ENCODE measurements around the gene SAMD9.

The SAMD9 gene

GRCh38 chr7:93117852-93118530, at the start of gene SAMD9:
Gene SAMD9, minus strand, starts transcription at chr7:93117979. Its CDS starts 11,882 bp downstream, at chr7:93106097.
- H3K36me3 ChIP-seq (ENCODE audit: insufficient read depth, low read length), result no peaks in the 10 kb centered on the region
- peak within 1 kb of the TSS; percentile 24 for H3K9ac ChIP-seq (ENCODE audit: low read length)
- H3K9me3 ChIP-seq (ENCODE audit: low read length), result no peaks in the 10 kb centered on the region
- H3K4me3 ChIP-seq (ENCODE audit: low read depth in 1 of 2, low read length in 2 of 2), result peak within 1 kb of the TSS; percentile 47 to 63
- H3K4me1 ChIP-seq (ENCODE audit: insufficient read depth, low read length), result peaks cover 11% of the 10 kb centered on the region
- no peaks in the 10 kb centered on the region for H3K27me3 ChIP-seq (ENCODE audit: control insufficient read depth in 1 of 2, insufficient read depth in 2 of 2, low read length in 2 of 2)
- H3K27ac ChIP-seq (ENCODE audit: low read depth, low read length), result peak within 1 kb of the TSS; percentile 8

GRCh38 chr7:93165447-93165846, 47.7 kb upstream of the SAMD9 start:
- Histone ChIP-seq H3K4me3 (ENCODE audit: low read depth in 1 of 2, low read length in 2 of 2) (no peak overlapping the region), H3K27ac (ENCODE audit: low read depth, low read length) (no peak overlapping the region), H3K9me3 (ENCODE audit: low read length) (no peaks in the 10 kb centered on the region)

GRCh38 chr7:93164766-93165165, 47.0 kb upstream of the SAMD9 start:
- Histone ChIP-seq H3K27ac (ENCODE audit: low read depth, low read length) (no peak overlapping the region), H3K9ac (ENCODE audit: low read length) (no peak overlapping the region), H3K4me1 (ENCODE audit: insufficient read depth, low read length) (no peaks in the 10 kb centered on the region), H3K4me3 (ENCODE audit: low read depth in 1 of 2, low read length in 2 of 2) (no peak overlapping the region), H3K27me3 (ENCODE audit: control insufficient read depth in 1 of 2, insufficient read depth in 2 of 2, low read length in 2 of 2) (no peaks in the 10 kb centered on the region), H3K36me3 (ENCODE audit: insufficient read depth, low read length) (no peaks in the 10 kb centered on the region), H3K9me3 (ENCODE audit: low read length) (no peaks in the 10 kb centered on the region)

More at GRCh38 chr7:93165447-93165846, 47.7 kb upstream of the SAMD9 start:
- H3K9ac ChIP-seq (ENCODE audit: low read length), result no peak overlapping the region
- H3K27me3 ChIP-seq (ENCODE audit: control insufficient read depth in 1 of 2, insufficient read depth in 2 of 2, low read length in 2 of 2), result no peaks in the 10 kb centered on the region
- H3K4me1 ChIP-seq (ENCODE audit: insufficient read depth, low read length), result no peaks in the 10 kb centered on the region
- H3K36me3 ChIP-seq (ENCODE audit: insufficient read depth, low read length), result no peaks in the 10 kb centered on the region

DNA sequence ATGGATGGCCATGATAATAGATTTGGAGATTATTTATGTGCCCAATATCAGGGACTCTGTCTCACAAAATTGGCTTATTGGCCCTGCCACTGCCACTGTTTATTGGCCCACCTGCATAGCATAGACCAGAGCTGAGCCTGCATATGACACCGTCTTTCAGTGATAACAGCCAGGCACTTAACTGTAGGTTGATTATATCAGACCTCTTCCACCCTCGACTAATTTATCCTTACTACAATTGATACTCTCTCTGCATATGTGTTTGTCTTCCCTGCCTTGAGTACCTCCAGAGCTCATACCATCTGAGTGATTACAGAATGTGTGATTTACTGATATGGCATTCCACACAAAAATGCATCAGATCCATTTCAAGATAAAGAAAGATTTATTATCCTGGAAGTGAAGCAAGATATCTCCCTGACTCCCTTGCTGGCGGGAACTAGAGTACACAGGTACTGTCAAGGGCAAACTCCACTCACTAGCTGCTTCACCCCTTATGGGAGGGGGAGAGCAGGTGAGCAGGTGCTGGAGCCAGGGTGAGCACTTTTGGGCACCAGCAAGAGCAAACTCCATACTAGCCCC, 43.5 kb upstream of the SAMD9 start:
- Histone ChIP-seq H3K4me3 (ENCODE audit: low read depth in 1 of 2, low read length in 2 of 2) (no peak overlapping the region), H3K27ac (ENCODE audit: low read depth, low read length) (no peak overlapping the region), H3K27me3 (ENCODE audit: control insufficient read depth in 1 of 2, insufficient read depth in 2 of 2, low read length in 2 of 2) (no peaks in the 10 kb centered on the region), H3K9me3 (ENCODE audit: low read length) (no peaks in the 10 kb centered on the region), H3K4me1 (ENCODE audit: insufficient read depth, low read length) (no peaks in the 10 kb centered on the region), H3K36me3 (ENCODE audit: insufficient read depth, low read length) (no peaks in the 10 kb centered on the region), H3K9ac (ENCODE audit: low read length) (no peak overlapping the region)

DNA sequence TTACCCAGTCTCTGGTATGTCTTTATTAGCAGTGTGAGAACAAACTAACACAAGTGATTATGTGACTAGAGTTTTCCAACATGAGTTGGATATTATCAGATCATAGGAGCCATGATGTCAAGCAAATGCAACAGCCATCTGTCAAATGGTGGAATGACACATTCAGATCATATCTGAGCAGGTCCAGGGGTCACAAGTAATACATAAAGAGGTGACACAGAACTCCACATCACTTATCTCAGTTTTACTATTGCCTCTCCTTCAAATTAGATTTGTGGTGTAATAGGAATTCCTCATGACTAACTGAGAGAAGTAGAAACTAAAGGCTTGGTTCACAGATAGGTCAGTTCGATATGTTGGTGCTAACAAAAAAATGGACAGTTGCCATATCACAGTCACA, 42.6 kb upstream of the SAMD9 start:
- Histone ChIP-seq H3K27me3 (ENCODE audit: control insufficient read depth in 1 of 2, insufficient read depth in 2 of 2, low read length in 2 of 2) (no peaks in the 10 kb centered on the region), H3K36me3 (ENCODE audit: insufficient read depth, low read length) (no peaks in the 10 kb centered on the region), H3K4me1 (ENCODE audit: insufficient read depth, low read length) (no peaks in the 10 kb centered on the region), H3K4me3 (ENCODE audit: low read depth in 1 of 2, low read length in 2 of 2) (no peak overlapping the region), H3K27ac (ENCODE audit: low read depth, low read length) (no peak overlapping the region), H3K9ac (ENCODE audit: low read length) (no peak overlapping the region), H3K9me3 (ENCODE audit: low read length) (no peaks in the 10 kb centered on the region)

DNA sequence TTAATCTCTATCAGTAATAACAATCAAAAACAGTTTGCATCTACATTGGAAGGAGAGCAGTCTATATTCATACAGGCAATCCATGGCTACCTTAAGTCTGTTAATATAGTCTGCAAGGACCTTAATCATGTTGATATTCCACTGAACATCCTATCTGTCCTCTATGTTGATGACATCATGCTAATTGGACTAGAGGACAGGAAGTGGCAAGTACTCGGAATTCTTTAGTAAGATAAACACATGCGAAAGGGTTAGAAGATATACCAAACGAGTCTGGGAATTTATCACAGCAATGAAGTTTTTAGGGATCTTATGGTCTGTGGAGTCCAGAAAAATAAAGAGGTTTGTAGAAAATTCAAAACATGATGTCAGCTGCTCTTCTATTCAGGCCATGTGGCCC, 41.7 kb upstream of the SAMD9 start:
- Histone ChIP-seq H3K27ac (ENCODE audit: low read depth, low read length) (no peak overlapping the region), H3K9ac (ENCODE audit: low read length) (no peak overlapping the region), H3K36me3 (ENCODE audit: insufficient read depth, low read length) (no peaks in the 10 kb centered on the region), H3K4me1 (ENCODE audit: insufficient read depth, low read length) (no peaks in the 10 kb centered on the region), H3K9me3 (ENCODE audit: low read length) (no peaks in the 10 kb centered on the region), H3K27me3 (ENCODE audit: control insufficient read depth in 1 of 2, insufficient read depth in 2 of 2, low read length in 2 of 2) (no peaks in the 10 kb centered on the region), H3K4me3 (ENCODE audit: low read depth in 1 of 2, low read length in 2 of 2) (no peak overlapping the region)

GRCh38 chr7:93156884-93157283, 39.1 kb upstream of the SAMD9 start:
- H3K4me1 ChIP-seq (ENCODE audit: insufficient read depth, low read length), result no peaks in the 10 kb centered on the region
- no peak overlapping the region for H3K9ac ChIP-seq (ENCODE audit: low read length)
- H3K27ac ChIP-seq (ENCODE audit: low read depth, low read length), result no peak overlapping the region
- H3K27me3 ChIP-seq (ENCODE audit: control insufficient read depth in 1 of 2, insufficient read depth in 2 of 2, low read length in 2 of 2), result no peaks in the 10 kb centered on the region
- H3K36me3 ChIP-seq (ENCODE audit: insufficient read depth, low read length), result no peaks in the 10 kb centered on the region
- no peak overlapping the region for H3K4me3 ChIP-seq (ENCODE audit: low read depth in 1 of 2, low read length in 2 of 2)
- H3K9me3 ChIP-seq (ENCODE audit: low read length), result no peaks in the 10 kb centered on the region

- Histone ChIP-seq H3K27me3 (ENCODE audit: control insufficient read depth in 1 of 2, insufficient read depth in 2 of 2, low read length in 2 of 2) (no peaks in the 10 kb centered on the region), H3K4me1 (ENCODE audit: insufficient read depth, low read length) (no peaks in the 10 kb centered on the region), H3K9ac (ENCODE audit: low read length) (no peak overlapping the region), H3K4me3 (ENCODE audit: low read depth in 1 of 2, low read length in 2 of 2) (no peak overlapping the region), H3K27ac (ENCODE audit: low read depth, low read length) (no peak overlapping the region), H3K9me3 (ENCODE audit: low read length) (no peaks in the 10 kb centered on the region), H3K36me3 (ENCODE audit: insufficient read depth, low read length) (no peaks in the 10 kb centered on the region)
Observed at GRCh38 chr7:93150200-93150835, 32.5 kb upstream of the SAMD9 start.

DNA sequence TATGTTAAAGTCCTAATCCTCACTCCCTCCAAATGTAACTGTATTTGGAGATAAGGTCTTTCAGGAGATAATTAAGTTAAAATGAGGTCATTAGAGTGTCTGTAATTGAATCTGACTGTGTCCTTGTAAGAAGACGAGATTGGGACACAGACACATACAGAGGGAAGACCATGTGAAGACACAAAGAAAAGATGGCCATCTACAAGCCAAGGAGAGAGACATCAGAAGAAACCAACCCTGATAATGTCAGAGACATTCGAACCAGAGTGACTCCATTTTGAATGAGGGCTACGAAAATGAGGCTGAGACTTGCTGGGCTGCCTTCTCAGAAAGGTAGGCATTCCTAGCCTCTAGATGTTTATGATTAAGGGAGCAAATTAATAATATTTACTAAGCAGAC, 30.9 kb upstream of the SAMD9 start:
- no peak overlapping the region for H3K27ac ChIP-seq (ENCODE audit: low read depth, low read length)
- H3K9ac ChIP-seq (ENCODE audit: low read length), result no peak overlapping the region
- peaks cover 4% of the 10 kb centered on the region for H3K36me3 ChIP-seq (ENCODE audit: insufficient read depth, low read length)
- no peaks in the 10 kb centered on the region for H3K4me1 ChIP-seq (ENCODE audit: insufficient read depth, low read length)
- H3K9me3 ChIP-seq (ENCODE audit: low read length), result no peaks in the 10 kb centered on the region
- H3K4me3 ChIP-seq (ENCODE audit: low read depth in 1 of 2, low read length in 2 of 2), result peak overlapping the region in 1 of 2 donors; percentile 65
- H3K27me3 ChIP-seq (ENCODE audit: control insufficient read depth in 1 of 2, insufficient read depth in 2 of 2, low read length in 2 of 2), result no peaks in the 10 kb centered on the region

DNA sequence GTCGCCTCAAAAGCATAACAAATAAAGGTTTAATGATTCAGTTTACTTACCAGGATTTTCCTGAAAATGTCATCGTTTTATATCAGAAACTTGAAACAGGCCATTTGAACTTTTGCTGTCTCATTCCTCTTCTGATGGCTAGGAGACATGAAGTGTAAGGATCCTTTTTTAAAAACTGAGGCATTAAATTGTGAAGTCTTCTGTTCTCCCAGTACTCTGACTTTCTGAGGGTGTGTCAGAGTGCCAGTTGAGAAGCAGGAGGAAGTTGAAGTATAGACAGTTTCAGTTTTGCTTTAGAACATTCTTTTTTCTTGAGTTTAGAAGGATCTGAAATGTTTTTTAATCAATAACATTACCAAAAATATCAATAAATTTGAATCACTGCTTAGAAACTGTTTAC, 30.4 kb upstream of the SAMD9 start, which contains the start of gene SAMD9L:
SAMD9L (minus strand) TSS at position 242 of the 400 bp plus-strand sequence. CDS start 12,414 bp downstream, outside the sequence.
- H3K9ac ChIP-seq (ENCODE audit: low read length), result peak within 1 kb of the TSS; percentile 16
- H3K4me1 ChIP-seq (ENCODE audit: insufficient read depth, low read length), result no peaks in the 10 kb centered on the region
- no peaks in the 10 kb centered on the region for H3K9me3 ChIP-seq (ENCODE audit: low read length)
- no peak within 1 kb of the TSS for H3K27ac ChIP-seq (ENCODE audit: low read depth, low read length)
- peak within 1 kb of the TSS; percentile 40 to 65 for H3K4me3 ChIP-seq (ENCODE audit: low read depth in 1 of 2, low read length in 2 of 2)
- peaks cover 4% of the 10 kb centered on the region for H3K36me3 ChIP-seq (ENCODE audit: insufficient read depth, low read length)
- no peaks in the 10 kb centered on the region for H3K27me3 ChIP-seq (ENCODE audit: control insufficient read depth in 1 of 2, insufficient read depth in 2 of 2, low read length in 2 of 2)

GRCh38 chr7:93147363-93147762, 29.6 kb upstream of the SAMD9 start:
- peak overlapping the region; percentile 16 for H3K9ac ChIP-seq (ENCODE audit: low read length)
- no peak overlapping the region for H3K27ac ChIP-seq (ENCODE audit: low read depth, low read length)
- peak overlapping the region; percentile 40 to 65 for H3K4me3 ChIP-seq (ENCODE audit: low read depth in 1 of 2, low read length in 2 of 2)
- peaks cover 8% of the 10 kb centered on the region for H3K36me3 ChIP-seq (ENCODE audit: insufficient read depth, low read length)
- no peaks in the 10 kb centered on the region for H3K9me3 ChIP-seq (ENCODE audit: low read length)
- H3K4me1 ChIP-seq (ENCODE audit: insufficient read depth, low read length), result no peaks in the 10 kb centered on the region
- H3K27me3 ChIP-seq (ENCODE audit: control insufficient read depth in 1 of 2, insufficient read depth in 2 of 2, low read length in 2 of 2), result no peaks in the 10 kb centered on the region
